Memory B cell (primary cell): Measurements from ENCODE around the gene MCTP1.

Experiments used
- ATAC-seq: fragments of 150-1000 bp; cut with Tn5 transposase; 2 replicates; pipeline ENCODE4 v1.10.0; 2021; ENCODE audit warnings: low read depth, mild to moderate bottlenecking, moderate library complexity
- DNase-seq, 2 donors: peaks; one replicate each; pipeline ENCODE4 v3.0.0; 2022; ENCODE audit warnings: low spot score in 2 of 2
- H3K27ac Mint-ChIP-seq: one replicate; pipeline ENCODE4 v1.8.0; 2022; ENCODE audit warnings: mild to moderate bottlenecking, moderate library complexity, mixed read lengths
- H3K27me3 Mint-ChIP-seq: one replicate; pipeline ENCODE4 v1.8.0; 2022; ENCODE audit warnings: mixed read lengths
- H3K36me3 Mint-ChIP-seq: one replicate; pipeline ENCODE4 v1.8.0; 2022; ENCODE audit warnings: mild to moderate bottlenecking, mixed read lengths
- H3K4me1 Mint-ChIP-seq: one replicate; pipeline ENCODE4 v1.8.0; 2022; ENCODE audit warnings: mixed read lengths
- H3K4me3 Mint-ChIP-seq: one replicate; pipeline ENCODE4 v1.8.0; 2022; ENCODE audit warnings: mild to moderate bottlenecking, moderate library complexity, mixed read lengths
- H3K9me3 Mint-ChIP-seq: one replicate; pipeline ENCODE4 v1.8.0; 2022; ENCODE audit warnings: mixed read lengths

MCTP1 gene

GRCh38 chr5:95284572-95285408 lies at the start of gene MCTP1:
Gene MCTP1, minus strand, starts transcription at chr5:95285094.
- no peaks in the 10 kb centered on the region for H3K36me3 Mint-ChIP-seq
- H3K4me1 Mint-ChIP-seq = peaks cover 5% of the 10 kb centered on the region
- DNase-seq = no peak
- H3K9me3 Mint-ChIP-seq = no peaks in the 10 kb centered on the region
- peak; percentile 12 for ATAC-seq
- peak within 1 kb of the TSS; percentile 69 for H3K4me3 Mint-ChIP-seq
- peaks cover 17% of the 10 kb centered on the region for H3K27me3 Mint-ChIP-seq
- H3K27ac Mint-ChIP-seq = no peak within 1 kb of the TSS

GRCh38 chr5:95332158-95332557 lies 47.3 kb upstream of the MCTP1 start:
- Mint-ChIP-seq H3K4me1 (no peaks in the 10 kb centered on the region), H3K4me3 (no peak overlapping the region), H3K9me3 (peaks cover 9% of the 10 kb centered on the region), H3K27me3 (no peaks in the 10 kb centered on the region), H3K36me3 (peaks cover 2% of the 10 kb centered on the region), H3K27ac (no peak overlapping the region)
- no peak for ATAC-seq
- DNase-seq = no peak

DNA sequence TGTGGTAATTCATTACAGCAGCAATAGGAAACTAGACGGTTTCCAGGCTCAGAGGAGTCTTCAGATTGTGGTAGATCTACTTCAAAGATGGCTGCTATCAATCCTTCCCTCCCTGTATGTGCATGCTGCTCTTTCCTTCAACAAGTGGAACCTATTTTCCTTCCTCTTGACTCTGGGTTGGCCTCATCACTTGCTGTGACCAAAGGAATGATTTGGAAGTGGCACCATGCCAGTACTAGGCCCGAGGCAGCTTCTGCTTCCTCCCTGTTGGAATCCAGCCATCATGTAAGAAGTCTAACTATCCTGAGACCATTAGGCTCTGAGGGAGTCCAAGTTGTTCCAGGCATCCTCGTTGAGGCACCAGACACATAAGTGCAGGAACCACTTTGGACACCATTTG lies 46.5 kb upstream of the MCTP1 start:
- Mint-ChIP-seq H3K36me3 (peaks cover 2% of the 10 kb centered on the region), H3K4me1 (no peaks in the 10 kb centered on the region), H3K4me3 (no peak overlapping the region), H3K27ac (no peak overlapping the region), H3K27me3 (no peaks in the 10 kb centered on the region), H3K9me3 (peaks cover 9% of the 10 kb centered on the region)
- ATAC-seq = no peak
- DNase-seq = no peak

DNA sequence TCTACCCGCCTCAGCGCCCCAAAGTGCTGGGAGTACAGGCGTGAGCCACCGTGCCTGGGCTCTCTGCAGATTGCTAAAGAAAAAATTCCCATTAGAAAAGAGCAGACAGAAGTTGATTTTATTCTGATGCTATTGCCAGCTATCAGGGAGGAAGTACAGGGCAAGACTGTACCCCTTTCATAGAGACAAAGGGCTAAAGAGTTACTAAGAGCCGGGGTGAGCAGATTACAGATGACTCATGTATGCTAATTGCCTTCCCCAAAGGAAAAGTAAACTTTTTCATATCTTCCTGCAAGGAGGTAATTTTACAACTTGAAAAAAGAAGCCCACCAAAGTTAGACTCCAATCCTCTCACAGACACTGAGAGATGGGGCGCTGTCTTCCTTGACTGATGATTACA lies 42.3 kb upstream of the MCTP1 start:
- H3K4me1 Mint-ChIP-seq = no peaks in the 10 kb centered on the region
- DNase-seq = no peak
- no peaks in the 10 kb centered on the region for H3K36me3 Mint-ChIP-seq
- no peak overlapping the region for H3K4me3 Mint-ChIP-seq
- H3K9me3 Mint-ChIP-seq = peaks cover 4% of the 10 kb centered on the region
- no peak for ATAC-seq
- H3K27me3 Mint-ChIP-seq = no peaks in the 10 kb centered on the region
- no peak overlapping the region for H3K27ac Mint-ChIP-seq

GRCh38 chr5:95317687-95318086 lies 32.8 kb upstream of the MCTP1 start:
- H3K4me3 Mint-ChIP-seq = no peak overlapping the region
- no peaks in the 10 kb centered on the region for H3K4me1 Mint-ChIP-seq

DNA sequence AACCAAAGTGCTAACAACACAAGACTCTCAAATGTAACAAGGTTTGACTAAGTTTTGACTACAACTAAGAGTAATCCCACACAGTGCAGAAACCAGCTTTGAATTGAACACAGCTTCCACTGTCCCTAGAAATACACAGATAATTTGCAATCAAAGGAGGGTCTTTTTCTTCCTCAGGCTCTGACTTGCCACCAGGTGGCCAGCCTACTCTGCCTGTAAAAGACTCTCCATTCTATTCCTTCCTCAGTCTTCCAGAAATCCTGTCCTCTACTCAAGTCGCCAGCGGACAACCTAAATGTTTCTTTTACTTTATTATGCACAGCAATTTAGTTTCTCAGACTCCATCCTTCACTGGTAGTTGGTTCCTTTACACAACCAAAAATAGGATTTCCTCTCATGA lies 32.2 kb upstream of the MCTP1 start:
- ATAC-seq (no peak), DNase-seq (no peak)
- Mint-ChIP-seq H3K36me3 (peaks cover 2% of the 10 kb centered on the region), H3K27me3 (peaks cover 5% of the 10 kb centered on the region), H3K9me3 (peaks cover 3% of the 10 kb centered on the region), H3K4me3 (no peak overlapping the region), H3K4me1 (no peaks in the 10 kb centered on the region), H3K27ac (no peak overlapping the region)

More at GRCh38 chr5:95317687-95318086, 32.8 kb upstream of the MCTP1 start:
- no peak overlapping the region for H3K27ac Mint-ChIP-seq
- H3K27me3 Mint-ChIP-seq = peaks cover 5% of the 10 kb centered on the region
- H3K36me3 Mint-ChIP-seq = peaks cover 2% of the 10 kb centered on the region
- ATAC-seq (no peak), DNase-seq (no peak)
- peaks cover 4% of the 10 kb centered on the region for H3K9me3 Mint-ChIP-seq

GRCh38 chr5:95304711-95305110 lies 19.8 kb upstream of the MCTP1 start:
- Mint-ChIP-seq H3K27me3 (peaks cover 2% of the 10 kb centered on the region), H3K4me1 (no peaks in the 10 kb centered on the region), H3K36me3 (no peaks in the 10 kb centered on the region), H3K9me3 (peaks cover 2% of the 10 kb centered on the region), H3K27ac (no peak overlapping the region), H3K4me3 (no peak overlapping the region)
- DNase-seq = no peak
- ATAC-seq = no peak

- H3K9me3 Mint-ChIP-seq = peaks cover 2% of the 10 kb centered on the region
- H3K4me1 Mint-ChIP-seq = no peaks in the 10 kb centered on the region
- H3K27ac Mint-ChIP-seq = no peak overlapping the region
- DNase-seq = no peak
- ATAC-seq = no peak
- no peaks in the 10 kb centered on the region for H3K27me3 Mint-ChIP-seq
- H3K36me3 Mint-ChIP-seq = no peaks in the 10 kb centered on the region
- H3K4me3 Mint-ChIP-seq = no peak overlapping the region
Measured at GRCh38 chr5:95298651-95299050, 13.8 kb upstream of the MCTP1 start.

GRCh38 chr5:95296291-95296690 lies 11.4 kb upstream of the MCTP1 start:
- DNase-seq = no peak
- H3K4me3 Mint-ChIP-seq = no peak overlapping the region
- ATAC-seq = no peak
- no peaks in the 10 kb centered on the region for H3K4me1 Mint-ChIP-seq
- no peak overlapping the region for H3K27ac Mint-ChIP-seq
- no peaks in the 10 kb centered on the region for H3K27me3 Mint-ChIP-seq
- H3K36me3 Mint-ChIP-seq = no peaks in the 10 kb centered on the region
- H3K9me3 Mint-ChIP-seq = no peaks in the 10 kb centered on the region

- Mint-ChIP-seq H3K27ac (no peak overlapping the region), H3K36me3 (no peaks in the 10 kb centered on the region), H3K9me3 (peaks cover under 1% of the 10 kb centered on the region), H3K4me1 (peaks cover 5% of the 10 kb centered on the region), H3K27me3 (peaks cover 18% of the 10 kb centered on the region), H3K4me3 (peak overlapping the region; percentile 69)
- DNase-seq = no peak
- ATAC-seq = peak; percentile 19
Measured at GRCh38 chr5:95285409-95285755, 488 bp upstream of the MCTP1 start.

GRCh38 chr5:95283761-95284571 lies 928 bp downstream of the MCTP1 start:
- peaks cover 17% of the 10 kb centered on the region for H3K27me3 Mint-ChIP-seq

DNA sequence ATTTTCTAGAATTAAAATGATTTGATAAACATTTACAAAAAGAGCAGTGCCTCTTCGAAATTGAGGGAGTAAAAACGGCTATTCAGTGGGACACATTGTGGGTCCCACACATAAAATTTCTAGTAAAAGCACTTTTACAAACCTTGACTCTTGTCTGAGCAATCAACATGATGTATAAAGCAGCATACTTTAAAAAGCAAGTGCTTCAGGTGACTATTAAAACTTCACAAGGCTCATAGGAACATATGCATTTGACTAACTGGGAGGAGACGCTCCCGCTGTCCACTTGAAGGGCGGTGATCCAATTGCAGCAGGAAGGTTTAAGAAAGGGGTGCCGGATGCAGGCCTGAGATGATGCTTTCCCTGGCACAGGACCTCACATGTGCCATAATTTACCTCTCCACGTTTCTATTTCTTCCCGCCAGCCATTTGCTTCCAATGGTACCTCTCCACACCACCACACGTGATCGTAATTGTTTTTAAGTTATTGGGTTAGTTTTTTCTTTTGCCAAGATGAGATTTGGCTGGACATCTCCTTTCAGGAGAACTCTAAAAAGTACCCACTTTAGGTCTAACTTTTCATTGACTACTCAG lies 1.8 kb downstream of the MCTP1 start:
- Mint-ChIP-seq H3K27ac (no peak overlapping the region), H3K4me3 (peak overlapping the region; percentile 44), H3K4me1 (peaks cover 5% of the 10 kb centered on the region), H3K27me3 (peaks cover 16% of the 10 kb centered on the region), H3K9me3 (no peaks in the 10 kb centered on the region), H3K36me3 (no peaks in the 10 kb centered on the region)
- DNase-seq = no peak
- no peak for ATAC-seq

More at GRCh38 chr5:95283761-95284571, 928 bp downstream of the MCTP1 start:
- H3K4me3 Mint-ChIP-seq = peak overlapping the region; percentile 69
- H3K4me1 Mint-ChIP-seq = peaks cover 5% of the 10 kb centered on the region
- peak; percentile 70 for ATAC-seq
- no peak overlapping the region for H3K27ac Mint-ChIP-seq
- DNase-seq = peak in 1 of 2 donors; percentile 25
- H3K9me3 Mint-ChIP-seq = no peaks in the 10 kb centered on the region
- H3K36me3 Mint-ChIP-seq = no peaks in the 10 kb centered on the region

GRCh38 chr5:95281226-95281625 lies 3.7 kb downstream of the MCTP1 start:
- DNase-seq (no peak), ATAC-seq (no peak)
- Mint-ChIP-seq H3K4me1 (peaks cover 5% of the 10 kb centered on the region), H3K36me3 (no peaks in the 10 kb centered on the region), H3K27me3 (peaks cover 13% of the 10 kb centered on the region), H3K9me3 (no peaks in the 10 kb centered on the region), H3K4me3 (no peak overlapping the region), H3K27ac (no peak overlapping the region)

DNA sequence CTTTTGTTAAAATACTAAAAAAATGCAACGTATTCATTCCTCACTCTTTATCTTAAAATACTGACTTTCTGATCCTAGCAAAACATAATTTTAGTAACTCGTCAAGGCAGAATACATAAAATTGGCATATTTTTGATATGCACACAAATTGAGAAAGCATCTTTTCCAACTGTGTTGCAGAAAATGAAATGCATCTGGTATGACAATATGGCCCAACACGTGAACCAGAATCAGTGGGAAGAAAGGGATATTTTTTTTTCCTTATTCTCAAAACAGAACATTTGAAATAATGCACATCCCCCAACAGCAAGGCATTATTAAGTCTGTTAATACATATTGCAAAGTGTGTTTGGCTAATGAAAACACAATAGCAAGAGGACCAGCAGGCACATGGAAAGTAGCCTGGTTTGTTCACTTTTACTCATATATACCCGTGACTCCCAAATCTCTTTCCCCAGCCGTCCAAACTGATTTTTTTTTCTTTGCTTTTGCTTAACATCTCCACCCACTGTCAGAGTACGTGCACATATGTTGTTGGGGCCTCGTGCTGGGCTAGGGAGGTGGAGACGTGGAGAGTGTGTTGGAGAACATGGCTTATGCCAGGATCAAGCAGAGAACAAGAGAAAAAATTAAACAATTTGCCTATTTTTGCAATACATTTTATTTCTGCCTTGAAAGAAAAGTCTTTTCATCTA lies 4.3 kb downstream of the MCTP1 start:
- Mint-ChIP-seq H3K36me3 (no peaks in the 10 kb centered on the region), H3K4me3 (no peak overlapping the region), H3K27me3 (peaks cover 12% of the 10 kb centered on the region), H3K9me3 (no peaks in the 10 kb centered on the region), H3K4me1 (peaks cover 5% of the 10 kb centered on the region), H3K27ac (no peak overlapping the region)
- no peak for DNase-seq
- no peak for ATAC-seq
